ENCODE results near the gene KNL1.
A peak's percentile ranks its signal among the peaks of the same experiment; 100 is the strongest.

GRCh38 chr15:40702077-40702476 is 108.0 kb downstream of the KNL1 start:
- TF ChIP-seq CTCF (IDR thresholded peaks at IDR 0.05), result peak in 4 of 6 experiments; percentile 13 to 31 (median 28)
- TF ChIP-seq POLR2A (IDR thresholded peaks at IDR 0.05), result no peak
